Measurements from ENCODE around the gene ANKS1A.

The ANKS1A gene

DNA sequence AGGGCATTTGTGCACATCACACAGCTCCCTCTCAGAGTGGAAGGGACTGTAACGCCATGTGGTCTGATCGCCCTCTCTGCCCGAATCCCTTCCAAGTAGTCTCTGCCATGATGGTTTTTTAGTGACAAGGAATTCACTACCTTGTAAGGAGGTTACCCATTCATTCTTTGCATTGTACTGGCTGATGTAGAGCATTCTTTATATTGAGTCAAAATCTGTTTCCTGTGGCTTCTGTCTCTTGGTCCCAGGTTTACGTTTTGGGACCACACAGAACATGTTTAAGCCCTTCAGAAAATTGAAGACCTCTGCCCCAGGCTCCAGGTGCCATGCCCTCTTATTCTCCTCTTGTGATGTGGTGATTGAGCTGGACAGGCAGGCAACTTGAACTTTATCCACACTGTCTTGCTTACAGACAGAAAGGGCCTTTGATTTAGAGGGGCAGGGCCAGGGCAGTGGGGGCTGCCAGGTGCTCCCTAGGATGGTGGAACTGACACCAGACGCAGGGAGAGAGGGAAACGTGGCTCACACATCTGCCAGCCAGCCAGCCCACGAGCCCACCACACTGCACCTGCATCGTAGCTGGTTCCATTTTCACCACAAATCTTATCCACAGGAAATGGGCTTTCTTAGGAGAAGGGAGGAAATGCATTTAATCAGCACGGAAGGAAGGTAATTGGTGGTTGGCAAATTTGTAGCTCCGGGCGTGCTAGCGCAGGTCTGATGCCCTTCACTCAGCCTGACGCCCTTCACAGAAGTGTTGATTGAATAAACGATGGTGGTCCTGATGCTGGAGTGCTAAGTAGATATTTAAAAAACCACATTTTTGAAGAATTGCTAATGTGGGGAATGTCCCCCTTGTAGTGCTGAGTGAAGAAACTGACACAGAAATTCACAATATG, 173.9 kb downstream of the ANKS1A start:
- Histone ChIP-seq H3K4me1 (ENCODE audit: control insufficient read depth, insufficient read depth, low read length, poor library complexity, severe bottlenecking) (peaks cover 3% of the 10 kb centered on the region), H3K36me3 (ENCODE audit: control insufficient read depth, insufficient read depth, low read length) (peaks cover 52% of the 10 kb centered on the region), H3K27ac (ENCODE audit: low read depth, low read length, severe bottlenecking) (no peak overlapping the region), H3K9me3 (ENCODE audit: control insufficient read depth, low read length) (no peaks in the 10 kb centered on the region), H3K4me3 (ENCODE audit: extremely low read depth, insufficient read depth, low read length, poor library complexity, severe bottlenecking) (no peak overlapping the region)
- 95 to 97% methylated on average over 11 of the region's 14 CpGs for WGBS, 2 experiments (ENCODE audit: insufficient coverage in 2 of 2)

DNA sequence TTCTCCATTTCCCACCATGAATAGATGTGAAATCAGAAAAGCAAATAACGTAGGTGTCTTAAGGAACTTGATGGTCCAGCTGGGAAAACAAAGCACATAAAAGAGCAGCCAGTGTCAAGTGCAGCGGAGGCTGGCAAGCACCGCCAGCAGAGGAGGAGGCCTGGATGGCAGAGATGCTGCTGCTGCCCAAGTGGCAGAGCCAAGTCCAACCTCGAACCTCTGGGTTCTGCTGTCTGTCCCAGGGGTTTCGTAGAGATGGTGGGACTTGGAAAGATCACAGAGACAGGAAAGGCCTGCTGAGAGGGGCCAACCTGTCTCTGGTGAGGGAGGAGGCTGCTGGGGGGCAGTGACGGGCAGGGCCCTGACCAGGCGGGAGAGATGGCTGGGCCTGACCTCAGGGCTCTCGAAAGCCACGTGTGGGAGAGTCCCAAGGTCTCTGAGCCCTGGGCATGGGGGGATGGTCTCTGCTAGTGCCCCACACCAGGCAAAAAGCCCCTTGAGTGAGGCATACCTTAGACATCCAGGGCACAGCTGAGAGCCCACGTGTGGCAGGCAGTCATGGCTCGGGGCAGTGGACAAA, 174.7 kb downstream of the ANKS1A start:
- 89 to 90% methylated on average over 11 of the region's 11 CpGs for WGBS, 2 experiments (ENCODE audit: insufficient coverage in 2 of 2)
- no peaks in the 10 kb centered on the region for H3K4me1 ChIP-seq (ENCODE audit: control insufficient read depth, insufficient read depth, low read length, poor library complexity, severe bottlenecking)
- H3K36me3 ChIP-seq (ENCODE audit: control insufficient read depth, insufficient read depth, low read length): peaks cover 50% of the 10 kb centered on the region
- no peak overlapping the region for H3K4me3 ChIP-seq (ENCODE audit: extremely low read depth, insufficient read depth, low read length, poor library complexity, severe bottlenecking)
- no peak overlapping the region for H3K27ac ChIP-seq (ENCODE audit: low read depth, low read length, severe bottlenecking)
- no peaks in the 10 kb centered on the region for H3K9me3 ChIP-seq (ENCODE audit: control insufficient read depth, low read length)

- H3K27ac ChIP-seq (ENCODE audit: low read depth, low read length, severe bottlenecking): no peak overlapping the region
- no peaks in the 10 kb centered on the region for H3K9me3 ChIP-seq (ENCODE audit: control insufficient read depth, low read length)
- H3K4me3 ChIP-seq (ENCODE audit: extremely low read depth, insufficient read depth, low read length, poor library complexity, severe bottlenecking): no peak overlapping the region
- H3K4me1 ChIP-seq (ENCODE audit: control insufficient read depth, insufficient read depth, low read length, poor library complexity, severe bottlenecking): no peaks in the 10 kb centered on the region
- WGBS, 2 experiments (ENCODE audit: insufficient coverage in 2 of 2): 82 to 83% methylated on average over 8 of the region's 8 CpGs
- peaks cover 45% of the 10 kb centered on the region for H3K36me3 ChIP-seq (ENCODE audit: control insufficient read depth, insufficient read depth, low read length)
Measured at GRCh38 chr6:35064290-35064689, 175.2 kb downstream of the ANKS1A start.

- no peak overlapping the region for H3K4me3 ChIP-seq (ENCODE audit: extremely low read depth, insufficient read depth, low read length, poor library complexity, severe bottlenecking)
Measured at GRCh38 chr6:35064757-35065440, 175.8 kb downstream of the ANKS1A start.

DNA sequence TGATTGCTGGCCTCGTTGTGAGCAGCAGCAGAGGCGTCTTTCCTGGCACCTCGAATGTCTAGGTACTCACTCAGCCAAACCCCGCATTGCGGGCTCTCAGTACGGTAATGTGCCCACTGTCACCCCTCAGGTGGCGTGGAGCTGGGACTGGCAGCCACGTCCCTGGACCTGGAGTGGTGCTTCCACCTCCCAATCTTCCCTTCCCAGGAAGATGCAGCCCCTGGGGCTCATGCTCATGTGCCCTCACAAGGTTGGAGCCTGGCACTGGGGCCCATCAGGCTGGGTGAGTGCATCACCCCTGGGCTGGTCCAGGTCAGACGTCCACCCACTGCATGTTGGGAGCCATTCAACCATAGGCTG, 176.4 kb downstream of the ANKS1A start:
- Histone ChIP-seq H3K4me1 (ENCODE audit: control insufficient read depth, insufficient read depth, low read length, poor library complexity, severe bottlenecking) (no peaks in the 10 kb centered on the region), H3K4me3 (ENCODE audit: extremely low read depth, insufficient read depth, low read length, poor library complexity, severe bottlenecking) (no peak overlapping the region), H3K36me3 (ENCODE audit: control insufficient read depth, insufficient read depth, low read length) (peaks cover 38% of the 10 kb centered on the region), H3K9me3 (ENCODE audit: control insufficient read depth, low read length) (no peaks in the 10 kb centered on the region), H3K27ac (ENCODE audit: low read depth, low read length, severe bottlenecking) (no peak overlapping the region)
- WGBS, 2 experiments (ENCODE audit: insufficient coverage in 2 of 2): 91 to 98% methylated on average over 9 of the region's 9 CpGs

More at GRCh38 chr6:35064757-35065440, 175.8 kb downstream of the ANKS1A start:
- Histone ChIP-seq H3K27ac (ENCODE audit: low read depth, low read length, severe bottlenecking) (no peak overlapping the region), H3K4me1 (ENCODE audit: control insufficient read depth, insufficient read depth, low read length, poor library complexity, severe bottlenecking) (no peaks in the 10 kb centered on the region), H3K36me3 (ENCODE audit: control insufficient read depth, insufficient read depth, low read length) (peaks cover 43% of the 10 kb centered on the region), H3K9me3 (ENCODE audit: control insufficient read depth, low read length) (no peaks in the 10 kb centered on the region)
- 75 to 81% methylated on average over 6 to 8 of the region's 8 CpGs for WGBS, 2 experiments (ENCODE audit: insufficient coverage in 2 of 2)

DNA sequence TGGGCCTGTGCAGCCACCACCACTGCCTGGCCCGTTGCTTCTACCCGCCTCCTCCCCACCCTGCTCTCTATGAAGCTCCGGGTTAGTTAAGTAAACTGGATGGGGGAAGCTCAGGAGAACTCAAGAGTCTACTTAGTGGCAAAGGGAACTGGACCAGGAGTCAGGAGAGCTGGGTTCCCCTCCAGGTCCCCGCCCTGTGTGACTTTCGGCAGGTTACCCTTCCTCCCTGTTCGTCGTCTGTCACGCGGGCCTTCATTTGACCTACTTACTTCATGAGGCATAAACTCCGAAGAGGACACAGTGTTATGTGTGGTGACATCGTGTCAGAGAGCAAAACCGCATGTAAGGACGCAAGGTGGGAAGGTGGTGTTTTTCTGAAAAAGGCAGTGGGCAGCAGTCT, 176.8 kb downstream of the ANKS1A start:
- Histone ChIP-seq H3K36me3 (ENCODE audit: control insufficient read depth, insufficient read depth, low read length) (peaks cover 34% of the 10 kb centered on the region), H3K4me1 (ENCODE audit: control insufficient read depth, insufficient read depth, low read length, poor library complexity, severe bottlenecking) (no peaks in the 10 kb centered on the region), H3K4me3 (ENCODE audit: extremely low read depth, insufficient read depth, low read length, poor library complexity, severe bottlenecking) (no peak overlapping the region), H3K9me3 (ENCODE audit: control insufficient read depth, low read length) (no peaks in the 10 kb centered on the region), H3K27ac (ENCODE audit: low read depth, low read length, severe bottlenecking) (no peak overlapping the region)
- 82 to 85% methylated on average over 10 to 12 of the region's 13 CpGs for WGBS, 2 experiments (ENCODE audit: insufficient coverage in 2 of 2)

DNA sequence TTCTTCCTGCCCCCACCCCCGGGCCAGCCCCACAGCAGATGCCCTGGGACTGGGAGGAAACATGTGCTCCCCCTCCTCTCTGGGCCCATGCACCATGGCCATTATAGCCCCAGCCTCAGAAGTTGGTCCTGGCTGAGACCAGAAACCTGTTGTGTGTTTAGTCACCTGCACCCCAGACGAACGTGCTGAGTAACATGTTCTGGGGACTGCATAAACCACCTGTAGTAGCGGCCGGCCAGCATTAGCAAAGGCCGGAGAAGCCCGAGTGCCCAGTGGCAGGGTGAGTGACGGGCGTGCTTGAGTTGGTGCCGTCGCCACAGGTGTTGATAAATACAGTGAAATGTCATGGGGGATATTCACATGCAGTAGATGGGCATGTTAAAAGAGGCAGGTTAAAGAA, 178.2 kb downstream of the ANKS1A start:
- no peaks in the 10 kb centered on the region for H3K9me3 ChIP-seq (ENCODE audit: control insufficient read depth, low read length)
- 93 to 97% methylated on average over 10 to 11 of the region's 11 CpGs for WGBS, 2 experiments (ENCODE audit: insufficient coverage in 2 of 2)
- H3K4me1 ChIP-seq (ENCODE audit: control insufficient read depth, insufficient read depth, low read length, poor library complexity, severe bottlenecking): no peaks in the 10 kb centered on the region
- no peak overlapping the region for H3K27ac ChIP-seq (ENCODE audit: low read depth, low read length, severe bottlenecking)
- no peak overlapping the region for H3K4me3 ChIP-seq (ENCODE audit: extremely low read depth, insufficient read depth, low read length, poor library complexity, severe bottlenecking)
- H3K36me3 ChIP-seq (ENCODE audit: control insufficient read depth, insufficient read depth, low read length): peaks cover 33% of the 10 kb centered on the region

GRCh38 chr6:35068206-35068605, 179.2 kb downstream of the ANKS1A start:
- H3K36me3 ChIP-seq (ENCODE audit: control insufficient read depth, insufficient read depth, low read length): peaks cover 41% of the 10 kb centered on the region
- 77 to 84% methylated on average over 4 to 5 of the region's 9 CpGs for WGBS, 2 experiments (ENCODE audit: insufficient coverage in 2 of 2)
- H3K4me1 ChIP-seq (ENCODE audit: control insufficient read depth, insufficient read depth, low read length, poor library complexity, severe bottlenecking): no peaks in the 10 kb centered on the region
- H3K9me3 ChIP-seq (ENCODE audit: control insufficient read depth, low read length): no peaks in the 10 kb centered on the region
- no peak overlapping the region for H3K27ac ChIP-seq (ENCODE audit: low read depth, low read length, severe bottlenecking)
- no peak overlapping the region for H3K4me3 ChIP-seq (ENCODE audit: extremely low read depth, insufficient read depth, low read length, poor library complexity, severe bottlenecking)

GRCh38 chr6:35068644-35069043, 179.6 kb downstream of the ANKS1A start:
- 82 to 88% methylated on average over 3 to 6 of the region's 7 CpGs for WGBS, 2 experiments (ENCODE audit: insufficient coverage in 2 of 2)
- Histone ChIP-seq H3K4me1 (ENCODE audit: control insufficient read depth, insufficient read depth, low read length, poor library complexity, severe bottlenecking) (no peaks in the 10 kb centered on the region), H3K27ac (ENCODE audit: low read depth, low read length, severe bottlenecking) (no peak overlapping the region), H3K4me3 (ENCODE audit: extremely low read depth, insufficient read depth, low read length, poor library complexity, severe bottlenecking) (no peak overlapping the region), H3K9me3 (ENCODE audit: control insufficient read depth, low read length) (no peaks in the 10 kb centered on the region), H3K36me3 (ENCODE audit: control insufficient read depth, insufficient read depth, low read length) (peaks cover 37% of the 10 kb centered on the region)

GRCh38 chr6:35069262-35069661, 180.2 kb downstream of the ANKS1A start:
- no peak overlapping the region for H3K27ac ChIP-seq (ENCODE audit: low read depth, low read length, severe bottlenecking)
- no peaks in the 10 kb centered on the region for H3K4me1 ChIP-seq (ENCODE audit: control insufficient read depth, insufficient read depth, low read length, poor library complexity, severe bottlenecking)
- no peak overlapping the region for H3K4me3 ChIP-seq (ENCODE audit: extremely low read depth, insufficient read depth, low read length, poor library complexity, severe bottlenecking)
- WGBS, 2 experiments (ENCODE audit: insufficient coverage in 2 of 2): 93 to 100% methylated on average over 2 of the region's 2 CpGs
- peaks cover 38% of the 10 kb centered on the region for H3K36me3 ChIP-seq (ENCODE audit: control insufficient read depth, insufficient read depth, low read length)
- no peaks in the 10 kb centered on the region for H3K9me3 ChIP-seq (ENCODE audit: control insufficient read depth, low read length)
